Hypothalamus (tissue), 51 donors: ENCODE data around the gene AGBL4.

Experiments used
- DNase-seq, 51 donors: peaks; one replicate each; lab custom pipeline; 2025; lab: John Stamatoyannopoulos, UW

The AGBL4 gene

DNA sequence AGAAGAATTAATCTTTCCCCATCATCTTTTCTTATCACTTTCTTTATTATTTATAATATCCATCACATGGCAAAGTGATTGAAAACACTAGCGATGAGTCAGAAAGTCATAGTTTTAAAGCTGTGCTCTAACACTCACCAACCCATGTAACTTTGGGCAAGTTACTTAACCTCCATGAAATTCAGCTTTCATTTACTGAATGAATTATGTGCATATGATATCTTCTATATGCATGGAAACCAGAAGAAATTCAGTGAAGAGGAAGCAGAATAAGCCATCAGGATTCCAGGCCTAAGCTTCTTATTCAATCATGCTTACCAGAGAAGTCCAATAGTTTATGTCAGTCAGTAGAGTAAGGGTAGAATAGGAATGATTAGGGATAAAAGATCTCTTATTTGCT is 300.1 kb downstream of the AGBL4 start:
- DNase-seq = no peak

DNA sequence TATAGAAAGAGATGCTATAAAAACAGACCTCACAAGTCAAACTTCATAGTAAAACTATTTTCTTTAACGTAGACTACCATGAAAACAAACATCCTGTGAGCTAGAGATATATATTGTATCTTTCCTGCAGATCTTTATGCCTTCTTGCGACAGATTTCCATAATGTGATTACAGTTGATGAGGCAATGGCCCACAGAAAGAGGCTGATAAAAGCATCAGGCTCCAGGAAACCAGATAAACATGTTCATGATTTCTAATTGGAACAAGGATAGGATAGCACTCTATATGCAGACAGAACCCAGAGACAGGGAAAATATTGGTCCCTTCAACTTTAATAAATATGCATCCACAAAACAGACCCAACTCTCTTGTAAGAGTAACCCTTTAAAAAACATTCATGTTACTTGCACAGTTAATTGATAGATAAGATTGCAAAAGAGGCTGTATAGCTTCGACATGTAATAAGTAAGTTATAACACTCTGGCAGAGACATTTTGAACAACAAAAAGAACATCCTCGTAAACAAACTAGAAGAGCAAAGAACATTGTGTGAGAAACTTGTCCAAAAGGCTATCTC is 329.4 kb downstream of the AGBL4 start:
- DNase-seq = no peak

DNA sequence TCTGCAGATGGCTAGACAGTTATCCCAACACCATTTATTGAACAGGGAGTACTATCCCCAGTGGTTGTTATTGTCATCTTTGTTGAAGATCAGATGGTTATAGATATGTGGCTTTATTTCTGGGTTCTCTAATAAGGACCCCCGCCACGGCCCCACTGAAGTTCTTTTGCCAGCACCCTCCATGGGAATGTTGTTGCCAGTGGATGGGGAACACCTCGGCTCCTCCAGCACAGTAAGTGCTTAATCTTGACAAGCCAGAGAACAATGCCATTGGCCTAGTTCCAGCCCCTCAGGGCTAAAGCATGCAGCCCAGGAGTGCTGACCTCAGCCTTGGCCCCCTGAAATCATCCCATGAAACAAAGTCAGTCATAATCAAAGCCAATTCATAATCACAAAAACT is 337.6 kb downstream of the AGBL4 start:
- DNase-seq = no peak

DNA sequence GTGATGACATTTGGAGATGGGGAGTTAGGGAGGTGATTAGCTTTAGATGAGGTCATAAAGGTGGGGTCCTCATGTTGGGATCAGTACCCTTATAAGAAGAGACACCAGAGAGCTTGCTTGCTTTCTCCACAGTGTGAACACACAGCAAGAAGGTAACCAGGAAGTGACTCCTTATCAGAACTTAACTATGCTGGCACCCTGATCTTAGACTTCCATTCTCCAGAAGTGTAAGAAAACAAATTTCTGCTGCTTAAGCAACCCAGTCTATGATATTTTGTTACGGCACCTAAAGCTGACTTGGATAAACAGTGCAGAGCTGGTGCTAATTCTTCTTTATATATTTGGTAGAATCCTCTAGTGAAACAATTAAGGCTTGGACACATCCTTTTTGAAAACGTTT is 346.0 kb downstream of the AGBL4 start:
- no peak for DNase-seq

DNA sequence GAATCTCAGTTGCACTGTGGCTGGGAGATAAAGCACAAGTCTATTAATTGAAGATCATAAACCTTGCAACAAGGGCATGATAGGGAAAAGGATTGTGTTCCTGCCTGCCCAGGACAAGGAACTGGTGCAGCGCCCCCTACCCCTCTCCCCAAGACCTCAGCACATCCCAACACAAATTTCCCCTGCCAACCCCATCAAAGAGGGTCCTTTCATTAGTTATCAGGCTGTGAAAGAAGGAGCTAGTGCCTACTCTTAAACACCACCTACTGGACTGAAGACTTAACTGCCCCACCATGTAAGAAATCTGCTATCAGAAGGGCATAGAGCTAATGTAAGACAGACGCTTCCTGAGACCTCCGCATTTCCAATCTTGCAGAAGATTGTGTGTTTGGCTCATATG is 372.6 kb downstream of the AGBL4 start:
- no peak for DNase-seq

DNA sequence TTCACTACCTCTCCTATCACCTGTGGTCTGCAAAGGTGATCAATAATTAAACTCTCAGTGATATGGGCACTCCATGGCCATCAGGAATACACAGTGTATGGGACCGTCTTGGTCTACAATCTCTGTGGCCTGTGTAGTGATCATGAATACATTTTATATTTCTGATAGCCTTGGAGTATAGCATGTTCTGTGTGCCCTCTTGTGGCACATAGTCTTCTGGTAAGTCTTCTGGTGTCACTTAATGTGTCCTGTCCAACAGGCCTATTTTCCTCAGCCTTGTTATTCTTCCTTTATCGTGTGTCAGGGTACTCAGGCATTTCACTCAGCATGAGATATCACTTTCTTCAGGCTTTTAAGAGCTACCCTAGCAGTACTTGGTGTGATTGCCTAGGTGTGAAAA is 393.6 kb downstream of the AGBL4 start:
- no peak for DNase-seq

DNA sequence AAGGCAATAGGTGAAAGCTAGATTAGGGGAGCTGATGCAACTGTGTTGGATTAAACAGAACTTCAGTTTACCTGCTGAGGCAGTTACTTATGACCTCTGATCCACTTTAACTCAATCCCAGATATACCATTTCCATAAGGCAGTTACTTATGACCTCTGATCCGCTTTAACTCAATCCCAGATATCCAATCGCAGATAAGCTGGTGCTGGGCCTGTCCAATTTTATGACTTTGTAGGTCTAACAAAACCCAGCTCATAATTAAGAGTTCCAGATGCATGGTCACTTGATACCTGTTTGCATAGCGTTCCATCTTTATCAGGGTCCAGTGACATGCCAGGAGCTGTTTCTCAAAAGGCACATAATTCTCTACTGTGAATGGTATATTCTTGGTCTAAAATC is 396.0 kb downstream of the AGBL4 start:
- no peak for DNase-seq

DNA sequence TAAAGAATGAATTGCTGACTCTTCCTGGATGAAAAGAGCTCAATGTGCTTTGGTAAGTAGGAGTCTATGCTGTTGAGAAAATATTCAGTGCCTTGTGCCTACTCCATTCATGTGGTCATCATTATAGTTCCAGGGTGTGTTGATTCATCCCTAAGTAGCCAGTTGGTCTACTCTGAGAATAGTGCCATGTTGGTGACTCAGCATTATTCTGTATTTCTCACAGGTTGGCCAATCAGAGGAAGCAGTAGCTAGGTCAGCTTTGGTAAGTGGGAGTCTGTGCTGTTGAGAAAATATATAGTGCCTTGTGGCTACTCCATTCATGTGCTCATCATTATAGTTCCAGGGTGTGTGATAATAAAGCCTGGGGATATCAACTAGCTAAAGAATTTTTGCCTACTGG is 397.3 kb downstream of the AGBL4 start:
- no peak for DNase-seq

DNA sequence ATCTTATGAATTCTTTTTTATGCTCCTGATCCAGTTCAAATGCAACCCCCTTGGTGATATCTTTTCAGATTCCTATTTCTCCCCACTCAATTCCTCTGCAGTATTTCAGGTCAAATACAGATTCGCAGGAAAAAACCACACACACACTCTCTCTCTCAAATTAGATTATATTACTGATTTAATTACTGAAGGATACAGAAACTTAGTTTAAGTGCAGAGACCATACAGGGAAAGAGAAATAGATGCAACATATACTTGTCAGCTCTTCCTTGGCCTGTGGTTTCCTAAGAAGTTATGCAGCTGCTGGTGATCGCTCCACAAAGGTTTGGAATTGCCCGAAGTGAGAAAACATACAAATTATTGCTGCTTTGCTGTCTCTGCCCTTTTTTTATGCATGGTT is 400.9 kb downstream of the AGBL4 start:
- DNase-seq = no peak

DNA sequence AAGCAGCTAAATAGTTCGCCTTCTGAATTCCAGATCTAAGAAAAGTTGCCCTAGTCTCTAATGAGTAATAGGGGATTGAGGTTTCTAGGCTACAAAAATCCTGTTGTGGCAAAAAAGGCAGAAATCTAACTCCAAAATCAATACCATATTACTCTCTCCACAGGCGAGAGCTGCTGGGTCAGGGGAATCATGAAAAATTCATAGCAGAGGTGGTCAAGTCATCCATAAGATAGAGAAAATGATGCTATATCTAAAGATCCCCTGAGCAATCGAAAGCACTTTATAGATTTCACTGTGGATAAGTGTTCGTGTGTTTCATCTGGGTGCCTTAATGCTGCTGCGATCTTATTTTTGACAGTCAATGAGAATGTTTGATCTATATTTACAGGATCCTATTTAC is 417.7 kb downstream of the AGBL4 start:
- DNase-seq = no peak

DNA sequence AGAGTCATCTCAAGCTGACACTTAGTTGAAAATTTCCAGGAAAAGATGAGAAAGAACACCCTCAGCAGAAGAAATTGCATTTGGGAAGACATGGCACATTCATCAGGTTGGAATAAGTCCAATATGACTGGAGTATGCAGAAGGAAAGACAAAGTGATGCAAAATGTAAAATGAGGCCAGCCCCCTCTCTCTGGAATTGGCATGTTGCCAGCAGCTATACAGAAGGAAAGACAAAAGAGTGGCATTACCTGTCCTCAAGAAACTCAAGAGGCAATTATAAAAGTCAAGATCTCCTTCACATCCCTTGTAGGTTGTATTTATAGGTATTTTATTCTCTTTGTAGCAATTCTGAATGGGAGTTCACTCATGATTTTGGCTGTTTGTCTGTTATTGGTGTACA is 426.3 kb downstream of the AGBL4 start:
- no peak for DNase-seq

DNA sequence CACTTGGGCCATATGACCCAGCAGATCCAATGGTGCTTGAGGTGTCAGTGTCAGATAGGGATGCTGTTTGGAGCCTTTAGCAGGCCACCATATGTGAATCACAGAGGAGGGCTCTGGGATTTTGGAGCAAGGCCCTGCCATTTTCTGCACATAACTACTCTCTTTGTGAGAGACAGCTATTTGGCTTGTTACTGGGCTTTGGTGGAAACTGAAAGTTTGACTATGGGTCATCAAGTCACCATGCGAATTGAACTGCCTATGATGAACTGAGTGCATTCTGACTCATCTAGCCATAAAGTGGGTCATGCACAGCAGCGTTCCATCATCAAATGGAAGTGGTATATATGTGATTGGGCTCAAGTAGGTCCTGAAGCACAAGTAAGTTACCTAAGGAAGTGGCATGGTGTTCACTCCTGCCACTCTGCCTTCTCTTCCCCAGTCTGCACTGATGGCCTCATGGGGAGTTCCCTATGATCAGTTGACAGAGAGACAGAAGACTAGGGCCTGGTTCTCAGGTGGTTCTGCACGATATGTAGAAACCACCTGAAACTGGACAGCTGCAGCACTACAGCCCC is 447.3 kb downstream of the AGBL4 start:
- no peak for DNase-seq

DNA sequence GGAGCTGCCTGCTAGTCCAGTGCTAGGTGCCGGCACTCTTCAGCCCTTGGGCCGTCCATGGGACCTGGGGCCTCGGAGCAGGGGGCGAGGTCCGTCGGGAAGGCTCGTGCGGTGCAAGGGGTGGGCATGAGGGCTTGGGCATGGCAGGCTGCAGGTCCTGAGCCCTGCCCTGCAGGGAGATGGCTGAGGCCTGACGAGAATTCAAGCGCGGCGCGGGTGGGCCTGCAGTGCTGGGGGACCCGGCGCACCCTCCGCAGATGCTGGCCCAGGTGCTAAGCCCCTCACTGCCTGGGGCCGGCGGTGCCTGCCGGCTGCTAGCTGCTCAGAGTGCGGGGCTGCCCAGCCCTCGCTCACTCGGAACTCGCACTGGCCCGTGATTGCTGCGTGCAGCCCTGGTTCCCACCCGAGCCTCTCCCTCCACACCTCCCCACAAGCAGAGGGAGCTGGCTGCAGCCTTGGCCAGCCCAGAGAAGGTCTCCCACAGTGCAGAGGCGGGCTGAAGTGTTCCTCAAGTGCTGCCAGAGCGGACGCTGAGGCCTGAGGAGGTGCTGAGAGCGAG is 467.0 kb downstream of the AGBL4 start:
- no peak for DNase-seq

DNA sequence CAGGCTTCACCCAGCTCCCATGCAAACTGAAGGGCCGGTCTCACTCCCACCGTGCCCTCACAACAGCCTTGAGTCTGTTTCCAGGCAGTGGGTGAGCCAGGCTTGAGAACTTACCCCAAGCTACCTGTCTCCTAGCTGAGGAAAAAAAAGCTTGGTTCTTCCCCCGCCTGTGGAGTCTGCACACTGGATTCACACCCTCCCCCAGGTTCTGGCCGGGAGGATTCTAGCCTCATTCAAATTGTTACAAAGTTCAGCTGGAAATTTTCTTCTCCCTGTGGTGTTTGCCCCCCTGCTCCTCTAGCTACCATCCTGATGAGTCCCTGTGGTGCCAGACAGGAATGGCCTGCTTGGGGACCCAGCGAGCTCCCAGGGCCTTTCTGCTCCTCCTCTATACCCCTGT is 471.7 kb downstream of the AGBL4 start:
- DNase-seq = no peak

DNA sequence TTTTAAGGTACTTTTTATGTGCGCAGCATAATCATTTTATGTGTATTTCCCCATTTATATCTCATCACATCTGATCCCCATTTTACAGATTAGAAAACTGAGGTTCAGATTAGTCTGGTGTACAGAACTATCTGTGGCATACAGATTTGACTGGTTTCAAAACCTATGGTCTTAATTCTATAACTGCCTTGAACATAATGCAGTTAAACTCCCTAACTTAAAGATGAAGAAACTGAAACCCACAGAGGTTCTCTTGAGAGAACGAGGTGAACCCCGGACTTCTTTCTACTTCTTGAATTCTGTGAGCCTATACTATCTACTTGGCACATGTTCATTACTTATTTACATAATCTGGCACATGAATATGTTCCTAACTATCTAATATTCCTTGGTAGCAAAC is 479.1 kb downstream of the AGBL4 start:
- DNase-seq = no peak

DNA sequence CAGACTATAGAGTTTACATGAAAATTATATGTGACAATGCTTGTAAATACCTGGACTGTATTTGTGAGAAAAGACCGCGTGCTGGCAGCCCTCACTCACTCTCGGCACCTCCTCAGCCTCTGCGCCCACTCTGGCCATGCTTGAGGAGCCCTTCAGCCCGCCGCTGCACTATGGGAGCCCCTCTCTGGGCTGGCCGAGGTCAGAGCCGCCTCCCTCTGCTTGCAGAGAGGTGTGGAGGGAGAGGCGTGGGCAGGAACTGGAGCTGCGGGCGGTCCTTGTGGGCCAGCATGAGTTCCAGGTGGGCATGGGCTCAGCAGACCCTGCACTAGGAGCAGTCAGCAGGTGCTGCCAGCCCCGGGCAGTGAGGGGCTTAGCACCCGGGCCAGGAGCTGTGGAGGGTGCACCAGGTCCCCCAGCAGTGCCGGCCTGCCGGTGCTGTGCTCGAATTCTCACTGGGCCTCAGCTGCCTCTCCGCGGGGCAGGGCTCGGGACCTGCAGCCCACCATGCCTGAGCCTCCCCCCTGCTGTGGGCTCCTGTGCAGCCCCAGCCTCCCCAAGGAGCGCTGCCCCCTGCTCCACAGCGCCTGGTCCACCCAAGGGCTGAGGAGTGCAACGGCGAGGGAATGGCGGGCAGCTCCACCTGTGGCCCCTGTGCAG is 482.5 kb downstream of the AGBL4 start:
- DNase-seq = no peak

DNA sequence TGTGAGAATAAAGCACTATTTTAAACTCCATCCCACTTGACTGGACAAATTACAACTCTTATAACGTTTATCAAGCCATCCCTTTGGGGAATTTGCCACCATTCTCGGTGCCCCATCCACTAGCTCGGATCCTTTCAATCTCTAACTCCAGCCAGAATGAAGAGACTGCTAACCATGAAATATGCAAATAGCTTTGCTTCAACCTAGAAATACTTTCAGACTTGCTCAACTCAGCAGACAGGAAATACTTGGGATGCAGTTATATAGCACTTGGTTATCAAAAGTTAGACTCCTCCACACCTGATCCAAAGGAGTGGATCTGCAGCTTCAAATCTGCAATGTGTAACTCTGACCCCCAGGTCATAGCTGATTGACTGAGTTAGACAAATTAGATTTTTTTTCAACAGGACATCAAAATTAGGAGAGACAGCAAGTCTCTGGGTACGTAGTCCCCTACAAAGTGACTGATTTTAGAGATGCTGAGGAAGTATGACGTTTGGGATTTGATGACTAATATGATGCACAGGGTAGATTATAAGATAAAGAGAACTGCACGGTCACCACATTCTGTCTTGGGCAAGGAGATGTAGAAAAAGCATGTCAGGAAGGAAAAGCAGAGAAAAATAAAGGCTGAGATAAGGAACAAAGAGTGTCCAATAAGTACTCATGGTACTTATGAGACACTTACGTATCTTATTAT is 496.0 kb downstream of the AGBL4 start:
- no peak for DNase-seq

DNA sequence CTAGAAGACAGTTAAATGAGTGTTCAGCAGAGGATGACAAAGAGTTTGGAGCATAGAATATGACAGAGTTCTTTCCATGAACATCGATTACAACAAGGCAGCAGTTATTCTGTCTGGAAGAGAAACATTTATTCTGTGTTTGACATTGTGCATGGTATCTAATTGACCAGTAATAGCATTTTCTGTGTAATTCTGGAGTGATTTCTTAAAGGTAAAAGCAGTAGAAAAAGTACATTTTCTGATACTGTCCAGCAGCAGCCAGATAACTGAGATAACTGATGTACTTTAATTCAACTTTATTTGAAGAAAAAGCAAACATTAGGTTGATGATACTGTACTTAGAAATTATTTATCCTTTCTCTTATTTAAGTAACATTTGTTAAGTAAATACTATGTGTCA is 497.1 kb downstream of the AGBL4 start:
- no peak for DNase-seq

DNA sequence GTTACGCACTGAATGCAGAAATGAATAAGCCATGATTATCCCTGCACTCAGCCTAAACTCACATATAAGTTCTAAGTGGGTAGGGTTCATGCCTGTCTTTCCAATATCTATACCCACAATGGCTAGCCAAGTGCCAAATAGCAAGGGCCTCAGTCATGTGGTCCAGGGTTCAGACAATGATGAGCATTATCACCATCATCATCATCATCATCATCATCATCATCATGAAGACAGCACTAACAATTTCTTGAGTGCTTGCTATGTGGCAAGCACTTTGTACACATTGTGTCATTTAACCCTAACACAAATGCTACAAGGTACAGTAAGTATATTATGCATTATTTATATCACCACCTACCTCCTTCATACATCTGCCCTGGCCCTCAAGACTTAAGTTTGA is 500.0 kb downstream of the AGBL4 start:
- no peak for DNase-seq

DNA sequence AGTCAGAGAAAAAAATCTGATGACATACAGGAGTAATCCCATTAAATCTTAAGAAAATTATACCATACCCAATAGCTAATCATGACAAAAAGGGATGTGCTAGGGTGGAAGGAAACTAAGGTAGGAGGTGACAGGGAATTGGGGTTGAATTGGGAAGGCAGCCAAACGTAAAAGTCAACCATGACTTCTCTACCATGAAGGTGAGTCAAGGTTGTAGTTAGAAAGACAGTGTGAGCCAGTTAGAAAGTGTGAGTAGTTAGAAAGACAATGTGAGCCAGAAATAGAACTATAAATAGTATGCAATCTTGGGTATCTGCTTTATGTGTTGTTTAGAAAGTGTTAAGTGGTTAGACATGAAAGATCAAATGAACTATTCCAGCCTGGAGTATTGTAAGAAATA is 556.8 kb downstream of the AGBL4 start:
- peak in 1 of 51 donors; percentile 19 for DNase-seq

DNA sequence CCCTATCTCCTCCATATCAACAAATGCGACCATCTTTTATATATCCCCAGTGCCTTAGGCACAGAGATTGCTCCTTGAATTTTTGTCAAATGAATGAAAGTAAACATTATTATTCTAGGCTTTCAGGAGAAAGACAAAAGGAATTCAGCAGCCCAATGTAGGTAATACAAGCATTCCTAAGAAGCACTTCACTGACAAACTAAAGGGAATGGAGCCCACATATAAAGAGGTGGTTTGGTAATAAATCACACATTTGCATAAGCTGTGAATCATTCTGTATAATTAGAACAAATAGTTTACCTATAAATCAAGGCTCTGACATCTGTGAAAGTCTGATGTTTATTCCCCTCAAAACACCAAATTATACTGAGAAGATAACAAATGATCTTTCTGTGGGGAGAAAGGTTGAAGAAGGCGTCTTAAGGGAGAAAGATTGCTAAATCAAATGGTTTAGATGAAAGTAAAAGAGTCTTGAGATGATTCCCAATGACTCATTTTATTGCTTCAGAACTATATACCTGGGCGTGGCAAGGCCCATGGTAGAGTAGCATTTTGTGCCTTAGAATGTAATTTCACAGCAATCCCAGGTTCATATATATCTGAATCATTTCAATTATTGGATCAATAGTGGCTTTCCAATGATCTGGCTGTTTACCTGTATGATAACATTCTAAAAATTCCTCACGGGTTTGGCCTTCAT is 558.1 kb downstream of the AGBL4 start:
- no peak for DNase-seq
